ENCODE measurements around the gene TWNK. TPM values are rescaled to one million over a fixed set of nuclear protein-coding genes. Genes with fewer than 3 reads are reported as not detected.

TWNK gene
- total RNA-seq, 1 experiment from 2014 or later = 38.7 TPM

- no peak overlapping the region for H3K18ac ChIP-seq (ENCODE audit: insufficient read length, low read depth, low read length)
- no peak for DNase-seq
- H3K36me3 Mint-ChIP-seq (ENCODE audit: insufficient read depth in 1 of 3, low read depth in 3 of 3) = peaks cover 13 to 80% (median 39%) of the 10 kb centered on the region in 3 experiments; a peak in 6 of 7 replicates
- H4K8ac ChIP-seq (replicated peaks; ENCODE audit: insufficient read length, low read depth, low read length) = no peak overlapping the region
- no peak overlapping the region for H2AK5ac ChIP-seq (ENCODE audit: insufficient read length, low read length)
- no peaks in the 10 kb centered on the region; the same call in 1 of the 2 replicates for H3K4me1 ChIP-seq (ENCODE audit: insufficient read depth, low read length)
- H3K4ac ChIP-seq (ENCODE audit: low read depth, low read length) = no peak overlapping the region
- no peak overlapping the region for H3K9ac ChIP-seq (ENCODE audit: extremely low read depth, insufficient read length, low read length)
- H3K9me3 ChIP-seq (ENCODE audit: control insufficient read depth, low read depth, low read length) = no peaks in the 10 kb centered on the region
- no peak overlapping the region for H3K23ac ChIP-seq (ENCODE audit: insufficient read length, low read depth, low read length)
- no peak overlapping the region for H4K91ac ChIP-seq (ENCODE audit: insufficient read length, low read depth, low read length)
- H3K27ac Mint-ChIP-seq = no peak overlapping the region
- H3K79me2 ChIP-seq (ENCODE audit: insufficient read depth, low read length) = no peaks in the 10 kb centered on the region
- H4K20me1 ChIP-seq (ENCODE audit: control insufficient read depth, insufficient read depth, insufficient read length) = no peaks in the 10 kb centered on the region
- no peak overlapping the region for H3K4me2 ChIP-seq (ENCODE audit: insufficient read depth, insufficient read length, low read length)
- no peak overlapping the region for H3K27ac ChIP-seq (ENCODE audit: insufficient read length, low read depth, low read length)
- H3K79me1 ChIP-seq (ENCODE audit: insufficient read depth, low read depth, low read length, poor library complexity, severe bottlenecking) = no peaks in the 10 kb centered on the region
- no peak overlapping the region for H3K14ac ChIP-seq (ENCODE audit: insufficient read depth, low read length)
- H3K4me1 Mint-ChIP-seq = no peaks in the 10 kb centered on the region
- H2BK5ac ChIP-seq (ENCODE audit: insufficient read length, low read length) = no peak overlapping the region
- no peak overlapping the region for H4K5ac ChIP-seq (ENCODE audit: insufficient read length, low read depth, low read length)
- H3K56ac ChIP-seq (ENCODE audit: insufficient read length, low read depth, low read length) = no peak overlapping the region
- H2BK120ac ChIP-seq (ENCODE audit: low read depth, low read length, poor library complexity, severe bottlenecking) = no peak overlapping the region
- no peak overlapping the region for H3K4me3 Mint-ChIP-seq
- no peaks in the 10 kb centered on the region for H3K23me2 ChIP-seq (ENCODE audit: insufficient read length, low read depth, low read length, poor library complexity, severe bottlenecking)
- no peak overlapping the region for H2AFZ ChIP-seq (ENCODE audit: low read length)
- no peaks in the 10 kb centered on the region for H3K9me3 Mint-ChIP-seq
- no peaks in the 10 kb centered on the region for H3K27me3 ChIP-seq (ENCODE audit: insufficient read depth, low read length)
- H2BK20ac ChIP-seq (ENCODE audit: low read depth, low read length, poor library complexity, severe bottlenecking) = no peak overlapping the region
- no peak overlapping the region for H2BK12ac ChIP-seq (ENCODE audit: insufficient read length, low read depth, low read length)
- no peak overlapping the region for H2BK15ac ChIP-seq (ENCODE audit: low read depth, low read length)
- H3K27me3 Mint-ChIP-seq (ENCODE audit: low read depth) = no peaks in the 10 kb centered on the region
- H3T11ph ChIP-seq (ENCODE audit: low read length) = no peak overlapping the region
- no peak for TF ChIP-seq CTCF (conservative IDR thresholded peaks at IDR 0.05)
Observed at GRCh38 chr10:100945754-100946153, 41.6 kb upstream of the TWNK start.
